ENCODE data around the gene COL4A2.
"Not testable (repeated sequence)": the region's sequence is repeated elsewhere in the genome, so short reads cannot be mapped to it uniquely, and the experiment has no call there.

The COL4A2 gene

DNA sequence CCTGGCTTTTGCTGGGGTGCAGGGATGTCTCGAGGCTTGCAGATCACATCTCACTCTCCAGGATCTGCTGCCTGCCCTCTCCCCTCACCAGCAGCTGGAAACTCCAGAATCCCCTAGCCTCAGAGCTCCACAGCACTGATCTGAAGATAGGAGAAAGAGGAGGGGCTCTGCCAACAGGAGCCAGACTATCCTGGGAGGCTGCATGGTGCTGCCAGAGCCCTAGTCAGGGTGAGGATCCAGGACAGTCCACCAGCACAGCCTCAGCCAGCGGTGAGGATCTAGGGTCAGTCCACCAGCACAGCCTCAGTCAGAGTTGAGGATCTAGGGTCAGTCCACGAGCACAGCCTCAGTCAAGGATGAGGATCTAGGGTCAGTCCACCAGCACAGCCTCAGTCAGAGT is 189.2 kb downstream of the COL4A2 start:
- DNase-seq (ENCODE audit: low read depth in 2 of 2), result no peak

DNA sequence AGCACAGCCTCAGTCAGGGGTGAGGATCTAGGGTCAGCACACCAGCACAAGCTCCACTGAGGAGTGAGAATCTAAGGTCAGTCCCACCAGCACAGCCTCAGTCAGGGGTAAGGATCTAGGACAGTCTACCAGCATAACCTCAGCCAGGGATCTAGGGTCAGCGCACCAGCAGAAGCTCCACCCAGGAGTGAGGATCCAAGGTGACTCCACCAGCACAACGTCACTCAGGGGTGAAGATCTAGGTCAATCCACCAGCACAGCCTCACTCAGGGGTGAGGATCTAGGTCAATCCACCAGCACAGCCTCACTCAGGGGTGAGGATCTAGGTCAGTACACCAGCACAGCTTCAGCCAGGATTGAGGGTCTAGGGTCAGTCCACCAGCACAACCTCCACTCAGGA is 189.9 kb downstream of the COL4A2 start:
- DNase-seq (ENCODE audit: low read depth in 2 of 2), result no peak

DNA sequence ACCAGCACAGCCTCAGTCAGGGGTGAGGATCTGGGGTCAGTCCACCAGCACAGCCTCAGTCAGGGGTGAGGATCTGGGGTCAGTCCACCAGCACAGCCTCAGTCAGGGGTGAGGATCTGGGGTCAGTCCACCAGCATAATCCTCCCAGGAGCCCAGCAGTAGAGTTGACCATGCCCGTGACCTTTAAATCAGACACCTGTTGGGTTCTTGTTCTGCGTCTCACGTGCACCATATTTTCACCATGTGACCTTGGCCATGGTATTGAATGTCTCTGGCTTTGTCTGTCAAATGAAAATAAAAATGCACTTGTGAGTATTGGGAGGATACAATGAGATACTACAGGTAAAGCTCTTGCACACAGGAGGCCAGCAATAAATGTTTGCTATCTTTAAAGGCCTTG is 190.8 kb downstream of the COL4A2 start:
- DNase-seq (ENCODE audit: low read depth in 2 of 2), result not testable (repeated sequence)

DNA sequence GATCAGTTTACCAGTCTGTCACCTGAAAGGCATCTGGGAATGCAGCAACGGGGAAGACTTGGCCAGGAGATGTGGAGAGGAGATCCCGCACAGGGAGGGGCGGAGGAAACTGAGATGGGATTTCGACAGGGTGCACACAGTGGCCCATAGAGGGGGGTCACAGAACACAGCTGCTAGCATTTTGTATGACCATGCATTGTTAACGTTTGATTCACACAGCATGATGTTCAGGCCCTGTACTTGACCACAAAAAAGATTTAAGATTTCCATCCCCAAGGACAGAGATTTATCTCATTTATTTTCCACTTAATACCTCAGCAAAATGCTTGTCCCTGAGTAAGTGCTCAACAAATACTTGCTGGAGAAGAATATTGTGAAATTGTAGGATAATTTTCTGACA is 191.2 kb downstream of the COL4A2 start:
- no peak for DNase-seq (ENCODE audit: low read depth in 2 of 2)

DNA sequence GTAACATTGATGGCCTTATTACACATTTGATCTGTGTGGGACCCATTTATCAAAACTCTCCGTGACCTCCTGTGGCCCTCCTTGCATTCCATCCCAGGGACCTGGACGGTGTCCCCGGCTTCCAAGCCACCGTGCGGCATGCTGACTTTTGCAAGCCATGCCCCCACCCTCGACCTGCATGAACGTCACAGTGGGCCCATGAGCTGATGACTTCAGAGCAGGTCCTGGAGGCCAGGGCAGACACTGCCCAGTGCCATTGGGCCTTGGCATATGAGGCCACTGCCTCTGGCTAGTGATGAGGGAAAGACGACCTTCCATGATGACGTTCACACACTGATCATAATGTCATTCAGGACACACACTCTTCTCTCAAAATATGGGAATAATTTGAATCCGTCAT is 191.7 kb downstream of the COL4A2 start:
- DNase-seq (ENCODE audit: low read depth in 2 of 2), result no peak

DNA sequence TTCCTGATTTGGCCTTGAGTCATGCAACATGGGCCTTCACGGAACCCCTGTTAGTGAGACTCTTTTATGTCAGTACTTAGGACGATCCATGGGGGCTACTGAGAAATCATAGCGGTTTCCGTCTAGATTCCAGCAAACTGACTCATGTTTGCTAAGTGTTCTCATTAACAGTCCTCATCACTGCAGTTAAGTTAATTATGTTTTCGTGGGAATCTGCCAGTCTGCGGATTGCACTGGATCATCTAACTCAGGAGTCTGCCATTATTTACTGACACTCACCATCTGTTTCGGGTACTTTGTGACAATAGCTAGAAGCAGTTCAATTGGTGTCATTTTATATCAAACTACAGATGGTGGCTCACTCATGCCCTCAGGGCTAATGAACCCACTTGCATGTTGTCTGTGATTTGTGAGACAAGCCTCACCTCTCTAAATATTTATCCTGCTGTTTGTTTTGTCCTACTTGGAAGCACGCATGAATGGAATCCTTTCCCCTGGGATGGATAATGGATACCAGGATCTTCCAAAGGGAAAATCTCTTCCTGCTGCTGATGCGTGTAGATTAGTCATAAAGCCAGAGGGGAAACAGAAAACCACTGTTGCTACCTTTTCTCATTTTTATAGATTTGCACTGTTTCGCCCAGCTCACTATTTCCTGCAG is 192.7 kb downstream of the COL4A2 start:
- no peak for DNase-seq (ENCODE audit: low read depth in 2 of 2)

DNA sequence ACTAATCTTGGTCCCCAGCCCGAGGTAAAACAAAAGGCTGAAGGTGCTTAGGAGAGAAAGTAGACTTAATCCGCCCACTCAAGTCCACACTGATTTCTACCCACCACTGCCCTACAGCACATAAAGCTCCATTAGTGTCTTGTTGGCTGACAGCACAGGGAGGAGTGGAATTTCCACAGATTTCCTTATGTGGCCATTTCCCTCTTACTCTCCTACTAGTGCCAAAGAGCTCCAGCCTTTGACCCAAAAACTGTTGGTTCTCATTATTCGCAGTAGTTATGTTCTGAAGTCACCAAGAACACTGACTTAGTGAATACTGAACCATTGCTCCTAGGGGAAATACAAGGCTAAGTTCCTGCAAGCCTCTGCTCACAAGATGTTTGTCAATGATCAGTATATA is 193.3 kb downstream of the COL4A2 start:
- no peak for DNase-seq (ENCODE audit: low read depth in 2 of 2)

DNA sequence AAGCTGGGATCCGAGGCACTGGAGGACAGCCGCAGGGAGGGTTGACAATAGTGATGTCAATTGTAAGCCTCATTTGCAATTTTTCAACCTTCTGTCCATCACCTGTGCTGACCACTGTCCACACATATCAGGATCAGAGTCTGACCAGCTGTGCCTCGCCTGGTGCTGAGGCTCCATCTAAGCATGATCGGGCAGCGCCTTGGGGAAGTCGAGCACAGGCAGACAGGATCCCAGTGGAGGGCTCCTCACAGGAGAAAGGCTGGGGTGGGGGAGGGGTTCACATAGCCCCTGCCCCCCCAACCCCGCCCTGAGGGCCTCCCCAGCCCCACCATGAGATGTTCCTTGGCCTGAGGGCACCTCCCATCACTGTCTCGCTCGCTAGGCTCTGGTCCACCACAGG is 194.1 kb downstream of the COL4A2 start:
- DNase-seq (ENCODE audit: low read depth in 2 of 2), result no peak

DNA sequence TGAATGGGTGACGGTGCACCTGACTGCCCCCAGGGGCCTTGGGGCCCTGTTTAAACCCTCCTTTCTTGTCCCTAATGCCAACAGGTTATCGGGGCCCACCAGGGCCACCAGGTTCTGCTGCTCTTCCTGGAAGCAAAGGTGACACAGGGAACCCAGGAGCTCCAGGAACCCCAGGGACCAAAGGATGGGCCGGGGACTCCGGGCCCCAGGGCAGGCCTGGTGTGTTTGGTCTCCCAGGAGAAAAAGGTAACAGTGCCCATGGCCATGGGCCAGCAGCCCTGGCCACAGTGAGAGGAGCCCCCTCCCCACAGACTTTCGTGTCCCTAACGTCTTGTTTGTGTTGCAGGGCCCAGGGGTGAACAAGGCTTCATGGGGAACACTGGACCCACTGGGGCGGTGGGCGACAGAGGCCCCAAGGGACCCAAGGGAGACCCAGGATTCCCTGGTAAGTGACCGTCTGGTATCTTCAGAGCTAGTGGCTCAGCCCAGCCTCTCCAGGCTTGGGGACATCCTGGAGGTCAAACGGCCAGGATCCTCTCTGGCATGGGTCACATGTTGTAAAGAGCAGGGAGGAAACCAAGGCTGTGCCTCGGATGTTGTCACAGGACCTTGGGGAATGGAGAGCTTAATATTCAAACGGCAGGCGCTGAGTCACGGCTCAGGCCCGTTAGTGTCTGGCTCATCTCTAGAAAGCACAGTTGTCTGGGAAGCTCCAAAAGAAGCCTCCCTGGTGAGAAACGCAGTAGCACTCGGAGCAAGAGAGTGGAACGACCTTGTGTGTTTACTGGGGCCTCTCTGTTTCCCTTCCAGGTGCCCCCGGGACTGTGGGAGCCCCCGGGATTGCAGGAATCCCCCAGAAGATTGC is 196.2 kb downstream of the COL4A2 start:
- no peak for DNase-seq (ENCODE audit: low read depth in 2 of 2)

DNA sequence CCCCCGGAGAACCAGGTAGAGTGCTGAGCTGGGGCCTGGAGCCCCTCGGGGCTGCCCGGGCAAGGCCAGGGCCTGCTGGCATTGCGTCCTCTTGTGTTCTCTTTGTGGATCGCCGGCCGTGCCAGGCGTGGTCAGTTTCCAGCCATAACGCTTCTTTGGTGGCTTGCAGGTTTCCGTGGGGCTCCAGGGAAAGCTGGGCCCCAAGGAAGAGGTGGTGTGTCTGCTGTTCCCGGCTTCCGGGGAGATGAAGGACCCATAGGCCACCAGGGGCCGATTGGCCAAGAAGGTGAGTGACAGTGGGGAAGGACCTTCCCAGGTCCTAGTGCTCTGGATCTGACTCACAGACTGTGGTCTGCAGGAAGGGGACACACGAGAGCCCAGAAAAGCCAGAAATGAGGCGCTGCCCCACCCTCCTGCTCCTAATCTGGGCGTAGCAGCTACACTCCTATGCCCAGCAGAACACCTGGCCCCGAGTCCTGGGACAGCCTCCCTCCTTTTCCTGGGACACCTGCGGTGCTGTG is 197.0 kb downstream of the COL4A2 start:
- no peak for DNase-seq (ENCODE audit: low read depth in 2 of 2)

DNA sequence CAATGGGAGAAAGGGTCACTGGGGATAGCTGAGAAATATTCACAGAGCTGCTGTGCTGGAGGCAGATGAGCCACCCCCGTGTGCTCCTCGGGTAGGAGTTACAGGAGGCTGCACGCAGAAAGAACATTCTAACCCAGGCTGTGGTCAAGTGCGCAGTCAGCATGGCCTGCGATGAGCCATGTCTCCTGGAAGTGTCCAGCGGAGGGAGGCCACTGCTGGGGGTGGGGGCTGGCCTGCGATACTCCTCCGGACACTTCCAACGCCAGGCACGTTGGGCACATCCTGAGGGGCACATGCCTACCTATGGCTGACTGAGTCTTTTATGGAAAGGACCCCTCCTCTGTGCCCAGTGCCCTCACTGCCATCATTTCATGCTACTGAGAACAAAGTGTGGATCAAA is 198.5 kb downstream of the COL4A2 start:
- no peak for DNase-seq (ENCODE audit: low read depth in 2 of 2)

DNA sequence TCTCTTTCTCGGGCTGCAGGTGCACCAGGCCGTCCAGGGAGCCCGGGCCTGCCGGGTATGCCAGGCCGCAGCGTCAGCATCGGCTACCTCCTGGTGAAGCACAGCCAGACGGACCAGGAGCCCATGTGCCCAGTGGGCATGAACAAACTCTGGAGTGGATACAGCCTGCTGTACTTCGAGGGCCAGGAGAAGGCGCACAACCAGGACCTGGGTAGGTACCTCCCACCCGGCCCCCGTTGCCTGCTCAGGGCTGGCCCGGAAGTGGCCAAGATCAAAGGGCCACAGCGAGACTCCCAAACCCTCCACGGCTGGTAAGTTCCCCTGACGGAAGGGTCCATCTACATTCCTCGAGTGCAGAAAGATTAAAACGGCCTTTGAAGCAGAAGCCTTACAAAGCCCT is 199.3 kb downstream of the COL4A2 start:
- no peak for DNase-seq (ENCODE audit: low read depth in 2 of 2)

DNA sequence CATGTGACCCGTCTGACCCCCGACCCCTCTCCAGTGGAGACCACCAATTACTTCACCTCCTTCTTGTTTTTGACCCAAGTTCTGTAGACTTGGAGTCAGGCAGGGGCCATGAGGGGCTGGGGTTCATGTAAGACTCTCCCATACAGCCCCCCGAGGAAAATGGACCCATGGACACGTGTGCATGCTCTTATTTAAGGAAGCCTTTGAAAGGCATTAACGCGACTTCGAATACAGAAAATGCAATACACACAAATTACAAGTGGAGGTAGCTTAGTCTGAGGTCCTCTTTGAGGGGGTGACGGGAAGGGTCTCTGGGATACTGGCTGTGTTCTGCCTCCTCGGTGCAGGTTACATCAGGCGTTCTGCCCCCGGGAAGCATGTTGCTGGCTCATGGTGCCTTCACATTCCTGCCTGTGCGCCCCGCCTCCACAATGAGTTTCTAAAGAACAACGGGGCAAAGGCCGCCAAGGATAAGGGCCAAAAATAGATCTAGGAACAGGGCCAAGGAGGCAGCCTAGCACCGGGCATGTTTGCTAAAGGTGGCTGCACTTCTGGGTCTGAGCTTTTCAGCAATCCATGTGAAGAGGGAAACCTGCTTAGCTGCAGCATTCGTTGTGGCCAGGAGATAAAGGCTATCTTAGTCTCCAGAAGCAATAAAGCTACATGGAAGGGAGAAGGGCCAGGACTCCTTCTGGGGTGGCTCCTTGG is 199.9 kb downstream of the COL4A2 start:
- DNase-seq (ENCODE audit: low read depth in 2 of 2), result no peak

DNA sequence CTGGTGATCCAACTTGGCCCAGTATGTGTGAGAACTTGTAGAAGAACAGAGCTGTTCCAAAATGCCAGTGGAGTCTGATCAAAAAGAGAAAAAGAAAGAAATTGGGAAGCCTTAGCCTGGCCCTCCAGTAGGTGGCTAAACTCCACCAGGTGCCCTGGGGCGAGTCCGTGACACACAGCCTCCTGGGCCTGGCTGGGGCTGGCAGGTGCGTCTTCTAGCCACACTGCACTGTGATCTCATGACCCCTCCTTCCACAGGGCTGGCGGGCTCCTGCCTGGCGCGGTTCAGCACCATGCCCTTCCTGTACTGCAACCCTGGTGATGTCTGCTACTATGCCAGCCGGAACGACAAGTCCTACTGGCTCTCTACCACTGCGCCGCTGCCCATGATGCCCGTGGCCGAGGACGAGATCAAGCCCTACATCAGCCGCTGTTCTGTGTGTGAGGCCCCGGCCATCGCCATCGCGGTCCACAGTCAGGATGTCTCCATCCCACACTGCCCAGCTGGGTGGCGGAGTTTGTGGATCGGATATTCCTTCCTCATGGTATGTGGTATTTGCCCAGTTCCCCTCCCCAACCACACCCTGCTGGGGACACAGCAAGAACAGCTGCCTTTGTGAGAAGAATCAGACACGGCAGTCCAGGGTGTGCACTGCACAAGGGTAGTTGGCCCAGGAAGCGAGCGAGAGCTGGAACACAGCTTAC is 200.7 kb downstream of the COL4A2 start:
- DNase-seq (ENCODE audit: low read depth in 2 of 2), result no peak

DNA sequence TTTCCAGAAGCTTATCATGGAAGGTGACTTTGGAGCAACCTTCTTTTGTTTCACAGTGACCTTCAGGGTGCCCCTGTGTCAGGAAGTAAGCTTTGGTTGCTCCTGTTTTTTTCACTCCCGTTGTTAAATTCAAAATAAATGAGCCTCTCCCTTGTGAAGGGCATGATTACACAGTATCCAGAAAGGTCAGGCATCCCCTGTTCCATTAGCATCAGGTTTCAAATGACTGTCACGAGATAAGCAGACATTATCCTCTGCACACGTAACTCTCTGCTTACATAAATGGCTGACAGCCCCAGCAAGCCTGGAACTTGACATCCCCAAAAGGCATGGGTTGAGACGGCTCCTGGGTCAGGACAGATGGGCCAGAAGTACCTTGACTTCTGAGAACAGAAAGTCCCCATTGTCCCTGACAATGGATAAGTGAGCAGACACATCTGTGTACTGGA is 202.4 kb downstream of the COL4A2 start:
- no peak for DNase-seq (ENCODE audit: low read depth in 2 of 2)

DNA sequence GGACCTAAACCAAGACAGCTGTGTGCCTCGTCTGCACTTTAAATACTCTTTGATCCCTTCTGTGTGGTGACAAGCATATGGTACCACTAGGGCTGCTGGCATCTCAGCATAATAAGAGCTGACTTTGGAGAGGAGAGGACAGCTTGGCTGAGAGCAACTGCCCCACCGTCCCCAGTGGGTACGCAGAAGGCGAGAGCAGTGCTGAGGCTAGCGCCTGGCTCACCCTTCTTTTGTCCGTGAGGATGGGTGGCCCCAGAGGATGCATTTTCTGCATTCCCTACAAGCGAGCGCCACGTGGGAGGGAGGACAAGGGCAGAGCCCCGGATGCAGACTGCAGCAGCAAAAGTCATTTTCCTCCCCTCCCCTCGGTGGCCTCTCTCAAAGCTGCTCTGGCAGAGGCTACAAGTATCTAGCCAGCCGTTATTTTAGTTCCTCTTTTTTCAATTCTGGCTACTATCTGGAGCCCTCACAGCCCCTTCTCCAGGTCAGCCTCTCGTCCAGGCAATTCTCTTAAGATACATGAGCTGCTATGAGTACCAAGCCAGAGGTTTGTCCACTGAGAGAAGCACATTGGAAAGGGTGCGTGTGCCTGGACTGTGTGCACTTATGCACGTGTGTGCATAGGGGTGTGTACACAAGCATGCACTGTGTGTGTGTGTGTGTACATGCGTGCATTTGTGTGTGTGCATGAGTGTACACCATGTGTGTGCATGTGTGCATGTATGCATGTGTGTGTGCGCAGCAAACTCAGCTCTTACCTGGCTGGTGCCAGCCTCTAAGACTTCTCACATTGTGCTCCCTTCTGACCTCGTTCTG is 203.1 kb downstream of the COL4A2 start:
- DNase-seq (ENCODE audit: low read depth in 2 of 2), result no peak

DNA sequence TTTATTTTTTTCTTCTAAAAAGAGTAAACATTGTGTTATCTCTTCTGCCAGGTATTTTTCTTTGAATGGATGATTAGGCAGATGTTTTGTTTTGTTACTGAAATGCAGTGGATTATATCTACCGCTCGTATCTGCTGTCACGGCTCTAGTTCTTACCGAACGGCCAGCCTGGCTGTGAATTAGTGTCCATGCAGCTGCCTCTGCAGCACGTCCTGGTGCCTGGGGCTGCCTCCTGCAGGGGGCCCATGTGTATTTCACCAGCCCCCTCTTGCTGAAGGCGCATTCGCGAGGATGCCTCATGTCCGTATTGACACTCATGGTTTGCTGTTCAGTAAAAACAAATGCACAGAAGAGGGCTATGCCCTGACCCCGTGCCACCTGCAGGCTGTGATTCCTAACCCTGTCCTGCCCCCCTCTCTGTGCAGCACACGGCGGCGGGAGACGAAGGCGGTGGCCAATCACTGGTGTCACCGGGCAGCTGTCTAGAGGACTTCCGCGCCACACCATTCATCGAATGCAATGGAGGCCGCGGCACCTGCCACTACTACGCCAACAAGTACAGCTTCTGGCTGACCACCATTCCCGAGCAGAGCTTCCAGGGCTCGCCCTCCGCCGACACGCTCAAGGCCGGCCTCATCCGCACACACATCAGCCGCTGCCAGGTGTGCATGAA is 204.6 kb downstream of the COL4A2 start:
- DNase-seq (ENCODE audit: low read depth in 2 of 2), result no peak

DNA sequence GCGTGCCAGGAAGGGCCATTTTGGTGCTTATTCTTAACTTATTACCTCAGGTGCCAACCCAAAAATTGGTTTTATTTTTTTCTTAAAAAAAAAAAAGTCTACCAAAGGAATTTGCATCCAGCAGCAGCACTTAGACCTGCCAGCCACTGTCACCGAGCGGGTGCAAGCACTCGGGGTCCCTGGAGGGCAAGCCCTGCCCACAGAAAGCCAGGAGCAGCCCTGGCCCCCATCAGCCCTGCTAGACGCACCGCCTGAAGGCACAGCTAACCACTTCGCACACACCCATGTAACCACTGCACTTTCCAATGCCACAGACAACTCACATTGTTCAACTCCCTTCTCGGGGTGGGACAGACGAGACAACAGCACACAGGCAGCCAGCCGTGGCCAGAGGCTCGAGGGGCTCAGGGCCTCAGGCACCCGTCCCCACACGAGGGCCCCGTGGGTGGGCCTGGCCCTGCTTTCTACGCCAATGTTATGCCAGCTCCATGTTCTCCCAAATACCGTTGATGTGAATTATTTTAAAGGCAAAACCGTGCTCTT is 205.2 kb downstream of the COL4A2 start:
- no peak for DNase-seq (ENCODE audit: low read depth in 2 of 2)

DNA sequence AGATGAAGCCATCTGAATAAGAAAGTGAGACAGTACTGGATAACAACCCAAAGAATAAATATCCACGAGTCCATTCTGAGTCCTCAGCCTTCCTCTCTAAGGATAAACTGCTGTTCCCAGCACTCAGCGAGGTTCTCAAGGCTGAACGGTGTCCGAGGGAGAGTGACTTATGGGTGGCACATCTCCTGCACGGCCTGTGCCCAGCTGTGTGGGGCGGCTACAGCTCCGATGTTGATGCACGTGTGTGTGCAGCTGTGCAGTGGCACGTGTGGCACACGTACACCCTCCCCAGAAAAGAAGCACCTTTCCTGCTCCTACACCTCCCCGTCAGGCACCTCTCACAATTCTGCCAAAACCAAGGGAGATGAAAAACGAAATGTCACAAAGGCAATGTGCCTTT is 209.4 kb downstream of the COL4A2 start:
- no peak for DNase-seq (ENCODE audit: low read depth in 2 of 2)
